Mesothelial cell of epicardium (in vitro differentiated cells): ENCODE results near the gene KSR1. TPM values are rescaled to one million over a fixed set of nuclear protein-coding genes. Genes with fewer than 3 reads are reported as not detected.
"Not testable (repeated sequence)": the region's sequence is repeated elsewhere in the genome, so short reads cannot be mapped to it uniquely, and the experiment has no call there.

Experiments
- DNase-seq, 2 experiments: peaks; one replicate each; pipeline ENCODE4 v3.0.0; 2021; ENCODE audit warnings: low spot score in 2 of 2; ENCODE audit not compliant: unreplicated experiment in 2 of 2
- H3K27ac Mint-ChIP-seq: 2 replicates; pipeline ENCODE4 v1.8.0; 2021; ENCODE audit warnings: mixed read lengths
- H3K27me3 Mint-ChIP-seq: 2 replicates; pipeline ENCODE4 v1.8.0; 2021; ENCODE audit warnings: low read depth, mixed read lengths
- H3K36me3 Mint-ChIP-seq: 2 replicates; pipeline ENCODE4 v1.8.0; 2021; ENCODE audit warnings: mixed read lengths
- H3K4me1 Mint-ChIP-seq: 2 replicates; pipeline ENCODE4 v1.8.0; 2021; ENCODE audit warnings: mixed read lengths
- H3K4me3 Mint-ChIP-seq: 2 replicates; pipeline ENCODE4 v1.8.0; 2021; ENCODE audit warnings: mild to moderate bottlenecking, moderate library complexity, mixed read lengths
- H3K9me3 Mint-ChIP-seq: 2 replicates; pipeline ENCODE4 v1.8.0; 2021; ENCODE audit warnings: mixed read lengths
- CTCF ChIP-seq: fragments of 200-600 bp; sonication (generic); IDR thresholded peaks from one replicate; pipeline ENCODE4 v1.5.0; 2021; ENCODE audit warnings: antibody characterized with exemption; ENCODE audit not compliant: unreplicated experiment
- total RNA-seq: library from RNA; stranded (reverse); gene quantifications from 3 replicates; pipeline ENCODE4 v1.2.1, GENCODE V29; 2021

Gene KSR1
- total RNA-seq, 1 donor from 2014 or later = 69.4 TPM

GRCh38 chr17:27627514-27627913 is 171.3 kb downstream of the KSR1 start:
- Mint-ChIP-seq H3K4me3 (no peak overlapping the region), H3K27me3 (no peaks in the 10 kb centered on the region), H3K9me3 (no peaks in the 10 kb centered on the region), H3K36me3 (peaks cover 6% of the 10 kb centered on the region), H3K27ac (no peak overlapping the region), H3K4me1 (no peaks in the 10 kb centered on the region)
- no peak for TF ChIP-seq CTCF
- DNase-seq = no peak

GRCh38 chr17:27628376-27628775 is 172.1 kb downstream of the KSR1 start:
- DNase-seq = no peak
- no peak for TF ChIP-seq CTCF
- Mint-ChIP-seq H3K4me3 (no peak overlapping the region), H3K36me3 (peaks cover 5% of the 10 kb centered on the region), H3K4me1 (no peaks in the 10 kb centered on the region), H3K27ac (no peak overlapping the region), H3K27me3 (no peaks in the 10 kb centered on the region), H3K9me3 (no peaks in the 10 kb centered on the region)

DNA sequence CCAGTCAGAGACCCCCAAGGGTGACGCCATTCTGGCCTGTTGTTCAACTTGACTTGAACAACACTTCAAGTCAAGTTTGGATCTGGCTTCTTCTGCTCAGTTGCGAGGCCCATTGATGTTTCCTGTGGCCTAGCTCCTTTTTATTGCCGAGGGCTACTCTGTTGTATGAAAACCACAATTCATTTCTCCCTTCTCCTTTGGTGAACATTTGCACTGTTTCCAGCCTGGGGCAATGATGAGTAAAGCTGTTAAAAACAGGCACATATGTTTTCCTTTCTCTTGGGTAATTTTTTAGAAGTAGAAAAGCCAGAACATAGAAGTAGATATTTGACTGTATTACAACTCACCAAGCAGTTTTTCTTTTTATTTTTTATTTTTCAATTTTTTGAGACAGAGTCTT is 173.0 kb downstream of the KSR1 start:
- not testable (repeated sequence) for DNase-seq, H3K9me3 Mint-ChIP-seq, H3K27ac Mint-ChIP-seq, H3K4me3 Mint-ChIP-seq, H3K4me1 Mint-ChIP-seq, H3K36me3 Mint-ChIP-seq, H3K27me3 Mint-ChIP-seq

DNA sequence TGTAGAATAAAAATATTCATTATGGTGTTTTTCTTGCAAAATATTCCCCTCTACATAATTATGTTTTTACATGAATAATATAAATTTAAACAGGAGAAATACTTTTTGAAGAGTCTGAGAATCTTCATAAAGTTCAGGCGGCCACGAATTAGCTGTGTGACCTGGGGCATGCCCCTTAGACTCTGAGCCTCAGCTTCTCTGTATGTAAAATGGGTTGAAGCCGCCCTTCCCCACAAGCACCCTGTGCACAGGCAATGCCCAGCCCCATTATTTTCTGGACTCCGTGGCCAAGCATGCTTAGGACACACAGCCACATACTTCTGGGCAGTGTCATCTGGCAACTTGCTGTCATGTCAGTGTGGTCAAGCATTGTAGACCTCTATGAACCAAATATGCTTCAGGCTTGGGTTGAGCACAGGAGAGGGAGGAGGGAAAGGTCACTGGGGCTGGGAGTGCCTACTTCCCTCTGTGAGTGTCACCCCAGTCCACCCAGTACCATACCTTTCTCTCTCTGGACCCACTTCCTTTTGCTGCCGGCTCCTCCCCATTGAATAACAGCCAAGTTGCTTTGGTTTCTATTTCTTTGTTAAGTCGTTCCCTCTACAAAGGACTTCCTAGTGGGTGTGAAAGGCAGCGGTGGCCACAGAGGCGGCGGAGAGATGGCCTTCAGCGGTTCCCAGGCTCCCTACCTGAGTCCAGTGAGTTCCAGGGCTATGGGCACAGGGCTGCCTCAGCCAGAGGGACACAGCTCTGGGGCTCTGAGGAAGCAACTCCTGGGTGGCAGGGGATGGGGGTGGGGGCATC is 174.6 kb downstream of the KSR1 start, which contains the start of gene LGALS9:
LGALS9 (plus strand) TSS at position 582 of the 804 bp plus-strand sequence; CDS start at position 660, 78 bp downstream.
- TF ChIP-seq CTCF = no peak
- Mint-ChIP-seq H3K36me3 (no peaks in the 10 kb centered on the region), H3K27ac (no peak within 1 kb of the TSS), H3K4me3 (no peak within 1 kb of the TSS), H3K4me1 (no peaks in the 10 kb centered on the region), H3K9me3 (no peaks in the 10 kb centered on the region), H3K27me3 (no peaks in the 10 kb centered on the region)
- no peak for DNase-seq

- no peaks in the 10 kb centered on the region for H3K27me3 Mint-ChIP-seq
- no peak for TF ChIP-seq CTCF
- no peaks in the 10 kb centered on the region for H3K4me1 Mint-ChIP-seq
- no peaks in the 10 kb centered on the region for H3K36me3 Mint-ChIP-seq
- H3K27ac Mint-ChIP-seq = no peak overlapping the region
- DNase-seq = no peak
- no peak overlapping the region for H3K4me3 Mint-ChIP-seq
- no peaks in the 10 kb centered on the region for H3K9me3 Mint-ChIP-seq
Observed at GRCh38 chr17:27631411-27631760, 175.1 kb downstream of the KSR1 start.

- no peak overlapping the region for H3K4me3 Mint-ChIP-seq
- no peak for DNase-seq
- no peaks in the 10 kb centered on the region for H3K4me1 Mint-ChIP-seq
- no peaks in the 10 kb centered on the region for H3K9me3 Mint-ChIP-seq
- H3K27ac Mint-ChIP-seq = no peak overlapping the region
- H3K27me3 Mint-ChIP-seq = no peaks in the 10 kb centered on the region
- no peak for TF ChIP-seq CTCF
- H3K36me3 Mint-ChIP-seq = no peaks in the 10 kb centered on the region
Observed at GRCh38 chr17:27631897-27632725, 175.9 kb downstream of the KSR1 start.

DNA sequence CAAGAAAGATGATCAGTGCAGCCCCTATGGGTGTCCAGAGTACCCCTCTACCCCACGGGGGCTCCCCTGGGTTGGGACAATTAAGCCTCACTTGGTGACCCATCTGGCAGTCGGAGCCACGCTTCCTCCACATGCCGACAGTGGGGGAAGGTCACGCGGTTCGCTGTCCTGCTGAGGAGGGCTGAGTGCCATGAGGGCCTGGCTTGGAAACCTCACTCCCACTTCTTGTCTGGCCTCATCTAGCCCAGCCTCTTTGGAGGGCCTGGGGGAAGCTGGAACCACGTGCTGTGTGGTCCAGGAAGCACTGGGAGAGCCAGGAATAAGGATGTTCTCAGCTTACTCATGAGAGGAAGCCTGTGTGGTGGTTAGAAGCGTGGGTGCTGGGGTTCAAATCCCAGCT is 176.5 kb downstream of the KSR1 start:
- not testable (repeated sequence) for H3K4me1 Mint-ChIP-seq, H3K9me3 Mint-ChIP-seq, H3K27me3 Mint-ChIP-seq, H3K27ac Mint-ChIP-seq, DNase-seq, H3K36me3 Mint-ChIP-seq, H3K4me3 Mint-ChIP-seq
